ENCODE measurements around the gene XXYLT1.

XXYLT1 gene

GRCh38 chr3:195020185-195020584 lies 250.8 kb downstream of the XXYLT1 start:
- DNase-seq, result no peak

DNA sequence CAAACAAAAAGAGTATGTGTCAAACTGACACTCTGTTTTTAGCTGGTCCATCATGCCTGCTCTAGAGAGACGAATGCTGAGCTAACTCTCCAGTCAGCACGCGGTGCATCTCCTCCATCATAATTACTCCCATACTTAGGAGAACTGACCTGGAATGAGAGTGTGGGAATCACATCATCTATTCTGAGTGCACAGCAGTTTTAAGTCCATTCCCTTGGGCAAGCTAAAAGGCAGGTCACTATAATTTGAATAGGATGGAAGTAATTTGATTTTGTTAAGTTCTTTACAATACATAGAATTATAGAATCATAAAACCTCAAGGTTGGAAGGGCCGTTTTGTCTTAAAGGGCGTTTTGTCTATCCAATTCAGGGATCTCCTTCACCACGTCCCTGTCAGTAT lies 251.6 kb downstream of the XXYLT1 start:
- no peak for DNase-seq
